AG04450 (cell line): ENCODE data around the gene CBFA2T2. TPM values are rescaled to one million over a fixed set of nuclear protein-coding genes. Genes with fewer than 3 reads are reported as not detected.

Source experiments
- CTCF ChIA-PET: fragments of 300-600, 350-600 bp; formaldehyde crosslinking; extraction: SDS; loops from one replicate; lab custom pipeline; 2022; ENCODE audit warnings: antibody characterized with exemption, inconsistent platforms; lab: Charles Lee
- POLR2A ChIA-PET: fragments of 350-600 bp; formaldehyde crosslinking; extraction: SDS; loops from one replicate; lab custom pipeline; 2021; ENCODE audit warnings: antibody characterized with exemption, inconsistent platforms; lab: Yijun Ruan, JAX
- DNase-seq: peaks from one replicate; pipeline ENCODE4 v3.0.0-alpha.2; 2011; ENCODE audit warnings: low read depth, low spot score
- H3K27ac ChIP-seq: one replicate; pipeline ENCODE4 v1.5.1; 2012; ENCODE audit warnings: low read depth, low read length, control low read depth
- H3K27me3 ChIP-seq: one replicate; pipeline ENCODE4 v1.6.0; 2012; ENCODE audit warnings: low read length; ENCODE audit not compliant: control insufficient read depth, insufficient read depth
- H3K4me3 ChIP-seq: 2 replicates; pipeline ENCODE4 v1.5.1; 2011; ENCODE audit warnings: mild to moderate bottlenecking, low read depth, low read length, control low read depth
- H3K9me3 ChIP-seq: 2 replicates; pipeline ENCODE4 v1.5.1; 2012; ENCODE audit warnings: low read length; ENCODE audit not compliant: control insufficient read depth, insufficient read depth
- polyA plus RNA-seq: library from polyadenylated mRNA; depleted of rRNA; stranded (reverse); fragments of >200 nt; gene quantifications from 2 replicates; pipeline ENCODE4 v1.2.3, GENCODE V29; 2011
- TF ChIP-seq, protein P1 (sequence below): IDR thresholded peaks from 2 replicates; pipeline ENCODE4 v1.5.1; 2011; ENCODE audit warnings: low read depth, low read length, control low read depth, inconsistent platforms

CBFA2T2 gene
- polyA plus RNA-seq, 1 experiment = 11.3 TPM

GRCh38 chr20:33668466-33669155 is 178.7 kb downstream of the CBFA2T2 start:
- Histone ChIP-seq H3K27ac (no peak overlapping the region), H3K4me3 (no peak overlapping the region), H3K9me3 (no peaks in the 10 kb centered on the region; the same call in 1 of the 2 replicates), H3K27me3 (no peaks in the 10 kb centered on the region)
- POLR2A ChIA-PET = interaction anchor here (0.6 to 2.2 kb wide), 4 partner anchors 13 to 234 kb away, joined by 3 to 10 read pairs (median 4); partner anchors contain the start of gene CBFA2T2
- TF ChIP-seq, protein P1, sequence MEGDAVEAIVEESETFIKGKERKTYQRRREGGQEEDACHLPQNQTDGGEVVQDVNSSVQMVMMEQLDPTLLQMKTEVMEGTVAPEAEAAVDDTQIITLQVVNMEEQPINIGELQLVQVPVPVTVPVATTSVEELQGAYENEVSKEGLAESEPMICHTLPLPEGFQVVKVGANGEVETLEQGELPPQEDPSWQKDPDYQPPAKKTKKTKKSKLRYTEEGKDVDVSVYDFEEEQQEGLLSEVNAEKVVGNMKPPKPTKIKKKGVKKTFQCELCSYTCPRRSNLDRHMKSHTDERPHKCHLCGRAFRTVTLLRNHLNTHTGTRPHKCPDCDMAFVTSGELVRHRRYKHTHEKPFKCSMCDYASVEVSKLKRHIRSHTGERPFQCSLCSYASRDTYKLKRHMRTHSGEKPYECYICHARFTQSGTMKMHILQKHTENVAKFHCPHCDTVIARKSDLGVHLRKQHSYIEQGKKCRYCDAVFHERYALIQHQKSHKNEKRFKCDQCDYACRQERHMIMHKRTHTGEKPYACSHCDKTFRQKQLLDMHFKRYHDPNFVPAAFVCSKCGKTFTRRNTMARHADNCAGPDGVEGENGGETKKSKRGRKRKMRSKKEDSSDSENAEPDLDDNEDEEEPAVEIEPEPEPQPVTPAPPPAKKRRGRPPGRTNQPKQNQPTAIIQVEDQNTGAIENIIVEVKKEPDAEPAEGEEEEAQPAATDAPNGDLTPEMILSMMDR = no peak
- no peak for DNase-seq
- CTCF ChIA-PET = interaction anchor here (0.7 to 2.4 kb wide), 11 partner anchors 7 to 460 kb away, joined by 3 to 15 read pairs (median 3); partner anchors contain the start of gene SNTA1

GRCh38 chr20:33669224-33669623 is 179.3 kb downstream of the CBFA2T2 start:
- no peaks in the 10 kb centered on the region for H3K27me3 ChIP-seq
- POLR2A ChIA-PET = interaction anchor here (1.4 kb wide), 1 partner anchor 16 kb away, joined by 5 read pairs; no protein-coding TSS in a partner anchor
- no peak overlapping the region for H3K27ac ChIP-seq
- H3K4me3 ChIP-seq = no peak overlapping the region
- H3K9me3 ChIP-seq = no peaks in the 10 kb centered on the region; the same call in 1 of the 2 replicates
- DNase-seq = no peak
- TF ChIP-seq, protein P1 = no peak
- CTCF ChIA-PET = interaction anchor here (0.5 to 2.4 kb wide), 6 partner anchors 11 to 631 kb away, joined by 3 to 15 read pairs (median 5); no protein-coding TSS in a partner anchor

DNA sequence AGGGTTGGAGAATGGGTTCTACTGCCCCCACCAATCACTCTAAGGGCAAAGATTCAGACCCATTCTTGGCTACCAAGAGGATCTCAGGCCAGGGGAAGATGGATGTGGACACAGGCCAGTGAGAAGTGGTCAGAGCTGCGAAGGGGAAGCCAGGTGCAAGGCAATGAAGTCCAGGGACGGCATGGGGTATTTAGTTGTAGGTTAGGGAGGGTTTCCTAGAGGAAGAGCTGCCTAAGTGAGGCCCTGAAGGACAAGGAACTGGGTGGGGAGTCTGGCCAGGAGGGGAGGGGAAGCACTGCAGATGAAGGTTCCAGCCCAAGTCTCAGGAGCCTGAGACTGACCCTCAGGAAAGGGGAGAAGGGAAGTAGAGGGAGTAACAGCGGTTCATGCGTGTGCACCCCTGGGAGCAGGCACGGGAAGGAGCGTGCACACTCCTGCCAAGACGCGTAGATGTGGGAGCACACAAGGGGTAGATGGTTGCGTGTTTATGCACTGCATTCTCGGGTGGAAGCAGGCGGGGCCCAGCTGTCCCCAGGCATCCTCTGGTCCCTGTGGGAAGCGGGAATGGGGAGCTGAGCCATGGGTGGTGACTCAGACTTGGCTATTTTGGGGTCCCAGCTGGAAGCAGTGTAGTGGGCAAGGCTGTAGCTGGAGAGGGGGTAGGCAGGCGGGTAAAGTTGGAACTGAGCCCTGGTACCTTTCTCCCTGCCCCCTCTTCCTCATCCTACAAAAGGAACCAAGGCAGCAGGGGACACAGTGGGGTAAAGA is 180.2 kb downstream of the CBFA2T2 start:
- Histone ChIP-seq H3K9me3 (no peaks in the 10 kb centered on the region; the same call in 1 of the 2 replicates), H3K27me3 (no peaks in the 10 kb centered on the region), H3K27ac (no peak overlapping the region), H3K4me3 (no peak overlapping the region)
- POLR2A ChIA-PET = no interaction called here
- TF ChIP-seq, protein P1 = no peak
- DNase-seq = no peak
- CTCF ChIA-PET = interaction anchor here (0.5 to 2.4 kb wide), 4 partner anchors 213 to 630 kb away, joined by 3 to 15 read pairs (median 5); no protein-coding TSS in a partner anchor

DNA sequence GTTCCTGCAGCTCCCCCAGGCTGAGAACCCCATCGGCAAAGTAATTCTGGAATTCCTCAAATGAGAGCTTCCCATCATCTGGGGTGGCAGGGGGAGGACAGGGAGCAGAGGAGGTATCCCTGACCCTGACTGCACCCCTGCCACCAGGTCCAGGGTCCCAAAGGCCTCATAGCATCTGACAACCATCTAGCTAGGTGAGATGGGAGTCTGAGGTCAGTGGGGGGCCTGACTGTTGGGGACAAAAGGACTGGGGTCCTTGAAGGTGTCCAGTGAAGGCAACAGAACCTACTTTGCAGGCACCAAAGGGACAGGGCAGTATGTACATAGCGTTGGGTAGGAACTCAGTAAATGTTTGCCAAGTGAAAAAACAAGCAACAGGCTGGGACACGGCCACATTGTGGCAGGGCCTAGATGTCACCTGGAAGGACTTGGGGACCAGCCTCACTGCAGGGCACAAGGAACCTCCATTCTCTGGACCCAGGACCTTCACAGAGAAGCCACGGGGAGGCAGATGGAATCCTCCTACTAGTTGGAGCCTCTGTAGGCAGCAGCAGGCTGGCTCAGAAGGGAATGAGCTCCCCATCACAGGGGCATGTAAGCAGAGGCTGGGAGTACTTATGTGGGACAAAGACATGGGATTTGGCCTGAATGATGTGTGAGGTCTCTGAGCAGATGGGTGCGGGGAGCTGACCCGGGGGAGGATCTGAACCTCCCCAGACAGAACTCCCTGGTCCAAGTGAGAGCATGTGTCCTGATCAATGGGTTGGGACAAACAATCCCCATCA is 181.0 kb downstream of the CBFA2T2 start:
- H3K9me3 ChIP-seq = no peaks in the 10 kb centered on the region; the same call in 1 of the 2 replicates
- ChIA-PET POLR2A (no interaction called here), CTCF (interaction anchor here (0.6 to 0.7 kb wide), 2 partner anchors 155 to 282 kb away, joined by 3 read pairs; no protein-coding TSS in a partner anchor)
- no peak for DNase-seq
- no peaks in the 10 kb centered on the region for H3K27me3 ChIP-seq
- TF ChIP-seq, protein P1 = no peak
- no peak overlapping the region for H3K27ac ChIP-seq
- no peak overlapping the region for H3K4me3 ChIP-seq
